T47D (cell line): ENCODE measurements around the gene TSEN15.

Source experiments
- DNase-seq, 2 experiments: peaks; one replicate each; pipeline versions ENCODE4 v3.0.0 to v3.0.0-alpha.2; 2011 to 2012; ENCODE audit warnings: low read depth in 1 of 2, low spot score in 1 of 2
- JUND ChIP-seq: IDR thresholded peaks from 2 replicates; pipeline ENCODE4 v1.6.1; 2012; ENCODE audit warnings: low read depth
- in situ Hi-C: cut with HindIII; loops from 2 replicates; pipeline ENCODE4 v1.10.0; 2016; ENCODE audit warnings: low sequenced_read_pairs, low pct_unique_long_range_greater_than_20kb

Gene TSEN15

GRCh38 chr1:184051138-184051484 lies 419 bp upstream of the TSEN15 start:
- peak in 1 of 2 experiments; percentile 19 for DNase-seq
- in situ Hi-C loops = no loop called here

GRCh38 chr1:184052194-184052559 lies 647 bp downstream of the TSEN15 start:
- no peak for DNase-seq
- in situ Hi-C loops = no loop called here
- TF ChIP-seq JUND = no peak

More at GRCh38 chr1:184051138-184051484, 419 bp upstream of the TSEN15 start:
- no peak for TF ChIP-seq JUND

- DNase-seq = no peak
- in situ Hi-C loops = no loop called here
- no peak for TF ChIP-seq JUND
These were observed 1.2 kb downstream of the TSEN15 start for GRCh38 chr1:184052750-184053149.

GRCh38 chr1:184053881-184054280 lies 2.4 kb downstream of the TSEN15 start:
- in situ Hi-C loops = no loop called here
- no peak for TF ChIP-seq JUND
- no peak for DNase-seq

GRCh38 chr1:184056921-184057555 lies 5.5 kb downstream of the TSEN15 start:
- in situ Hi-C loops = no loop called here
- DNase-seq = no peak
- TF ChIP-seq JUND = no peak

- TF ChIP-seq JUND = no peak
- in situ Hi-C loops = no loop called here
These were observed 8.4 kb downstream of the TSEN15 start for GRCh38 chr1:184059887-184060286.

GRCh38 chr1:184060316-184060715 lies 8.8 kb downstream of the TSEN15 start:
- TF ChIP-seq JUND = no peak
- in situ Hi-C loops = no loop called here
- DNase-seq = no peak

More at GRCh38 chr1:184059887-184060286, 8.4 kb downstream of the TSEN15 start:
- DNase-seq = no peak

GRCh38 chr1:184061396-184062003 lies 10.0 kb downstream of the TSEN15 start:
- DNase-seq = peak in 1 of 2 experiments; percentile 53
- TF ChIP-seq JUND = no peak
- in situ Hi-C loops = no loop called here

GRCh38 chr1:184062640-184063286 lies 11.2 kb downstream of the TSEN15 start:
- in situ Hi-C loops = no loop called here
- TF ChIP-seq JUND = no peak

GRCh38 chr1:184065559-184065958 lies 14.0 kb downstream of the TSEN15 start:
- TF ChIP-seq JUND = no peak
- in situ Hi-C loops = no loop called here
- DNase-seq = no peak

More at GRCh38 chr1:184062640-184063286, 11.2 kb downstream of the TSEN15 start:
- DNase-seq = no peak

GRCh38 chr1:184068354-184068753 lies 16.8 kb downstream of the TSEN15 start:
- TF ChIP-seq JUND = no peak
- no peak for DNase-seq

GRCh38 chr1:184069675-184070074 lies 18.1 kb downstream of the TSEN15 start:
- in situ Hi-C loops = no loop called here
- TF ChIP-seq JUND = no peak
- no peak for DNase-seq

More at GRCh38 chr1:184068354-184068753, 16.8 kb downstream of the TSEN15 start:
- in situ Hi-C loops = no loop called here

GRCh38 chr1:184072376-184072775 lies 20.8 kb downstream of the TSEN15 start:
- no peak for TF ChIP-seq JUND

More at GRCh38 chr1:184072376-184072775, 20.8 kb downstream of the TSEN15 start:
- DNase-seq = no peak
- in situ Hi-C loops = no loop called here
